ENCODE results near the gene ZP2.

ZP2 gene

DNA sequence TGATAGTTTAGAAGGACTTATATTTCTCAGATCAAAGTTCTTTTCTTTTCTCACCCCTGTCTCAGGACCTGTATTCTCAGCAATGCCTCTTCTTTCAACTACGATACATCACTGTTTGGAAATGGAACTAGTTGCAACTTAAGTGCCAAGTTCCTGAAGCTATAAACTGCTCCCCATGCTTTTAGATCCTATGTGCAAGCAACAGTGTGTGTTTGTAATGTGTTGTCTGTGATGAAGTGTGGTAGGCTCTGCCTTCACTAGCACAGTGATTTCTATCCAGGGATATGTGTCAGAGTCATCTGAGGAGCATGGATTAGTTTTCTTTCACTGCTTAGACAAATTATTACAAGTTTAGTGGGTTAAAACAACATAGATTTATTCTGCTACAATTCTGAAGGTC lies 18.4 kb downstream of the ZP2 start:
- no peak overlapping the region for H3K4ac ChIP-seq (ENCODE audit: low read length)
- H2BK120ac ChIP-seq (ENCODE audit: low read depth, low read length): no peak overlapping the region
- no peak overlapping the region for H3K18ac ChIP-seq (ENCODE audit: low read length)
- H3K14ac ChIP-seq (ENCODE audit: low read length): no peak overlapping the region
- DNase-seq (ENCODE audit: low spot score): no peak
- H3K4me2 ChIP-seq (ENCODE audit: insufficient read depth, low read length, poor library complexity, severe bottlenecking): no peak overlapping the region
- H2AFZ ChIP-seq (ENCODE audit: low read length): no peak overlapping the region
- no peak overlapping the region for H3K4me3 ChIP-seq (ENCODE audit: low read length in 2 of 2)
- H3K9ac ChIP-seq (ENCODE audit: low read depth, low read length, poor library complexity): no peak overlapping the region
- H2AK5ac ChIP-seq (ENCODE audit: low read depth, low read length): no peak overlapping the region
- H3K27me3 ChIP-seq (ENCODE audit: control insufficient read depth in 3 of 3, insufficient read depth in 3 of 3, low read depth in 1 of 3, low read length in 3 of 3): no peaks in the 10 kb centered on the region
- H2BK5ac ChIP-seq (ENCODE audit: low read length): no peak overlapping the region
- no peak overlapping the region for H3K23ac ChIP-seq (ENCODE audit: low read depth, low read length, poor library complexity)
- no peak overlapping the region for H4K91ac ChIP-seq (ENCODE audit: low read depth, low read length, poor library complexity)
- no peak overlapping the region for H3K27ac ChIP-seq (replicated peaks; ENCODE audit: low read length)
- no peak overlapping the region for H2BK12ac ChIP-seq (ENCODE audit: low read length)
- no peaks in the 10 kb centered on the region for H3K4me1 ChIP-seq (ENCODE audit: control insufficient read depth in 2 of 2, insufficient read depth in 1 of 2, low read depth in 1 of 2, low read length in 2 of 2)
- no CpG with 5 or more reads among the region's 1 CpG for WGBS, 2 donors (ENCODE audit: extremely low coverage in 2 of 2, insufficient read length in 2 of 2, insufficient replicate concordance in 1 of 2)
- no peaks in the 10 kb centered on the region for H3K79me1 ChIP-seq (ENCODE audit: low read depth, low read length)
- H3K36me3 ChIP-seq (replicated peaks in 1 of 2; ENCODE audit: control insufficient read depth in 2 of 2, insufficient read depth in 2 of 2, low read length in 2 of 2): no peaks in the 10 kb centered on the region
- H3K9me3 ChIP-seq (replicated peaks in 1 of 2; ENCODE audit: control insufficient read depth in 2 of 2, insufficient read depth in 1 of 2, low read depth in 1 of 2, low read length in 2 of 2): peaks cover 0 to 2% of the 10 kb centered on the region in 2 donors
- H2BK15ac ChIP-seq (ENCODE audit: low read length): no peak overlapping the region
- H4K8ac ChIP-seq (ENCODE audit: low read depth, low read length): no peak overlapping the region

- H3K36me3 ChIP-seq (replicated peaks in 1 of 2; ENCODE audit: control insufficient read depth in 2 of 2, insufficient read depth in 2 of 2, low read length in 2 of 2): no peaks in the 10 kb centered on the region
- no peak overlapping the region for H2BK12ac ChIP-seq (ENCODE audit: low read length)
- no peak overlapping the region for H2AK5ac ChIP-seq (ENCODE audit: low read depth, low read length)
- H3K14ac ChIP-seq (ENCODE audit: low read length): no peak overlapping the region
- no peak overlapping the region for H3K27ac ChIP-seq (replicated peaks; ENCODE audit: low read length)
- H3K9ac ChIP-seq (ENCODE audit: low read depth, low read length, poor library complexity): no peak overlapping the region
- no peak overlapping the region for H2AFZ ChIP-seq (ENCODE audit: low read length)
- H3K18ac ChIP-seq (ENCODE audit: low read length): no peak overlapping the region
- H3K4me3 ChIP-seq (ENCODE audit: low read length in 2 of 2): no peak overlapping the region
- no peak overlapping the region for H4K91ac ChIP-seq (ENCODE audit: low read depth, low read length, poor library complexity)
- H2BK120ac ChIP-seq (ENCODE audit: low read depth, low read length): no peak overlapping the region
- H3K23ac ChIP-seq (ENCODE audit: low read depth, low read length, poor library complexity): no peak overlapping the region
- no peak overlapping the region for H2BK5ac ChIP-seq (ENCODE audit: low read length)
- H3K79me1 ChIP-seq (ENCODE audit: low read depth, low read length): no peaks in the 10 kb centered on the region
- no peaks in the 10 kb centered on the region for H3K27me3 ChIP-seq (ENCODE audit: control insufficient read depth in 3 of 3, insufficient read depth in 3 of 3, low read depth in 1 of 3, low read length in 3 of 3)
- H2BK15ac ChIP-seq (ENCODE audit: low read length): no peak overlapping the region
- no peak overlapping the region for H4K8ac ChIP-seq (ENCODE audit: low read depth, low read length)
- no peak overlapping the region for H3K4me2 ChIP-seq (ENCODE audit: insufficient read depth, low read length, poor library complexity, severe bottlenecking)
- DNase-seq (ENCODE audit: low spot score): no peak
- no peak overlapping the region for H3K4ac ChIP-seq (ENCODE audit: low read length)
- peaks cover 0 to 2% of the 10 kb centered on the region in 2 donors for H3K9me3 ChIP-seq (replicated peaks in 1 of 2; ENCODE audit: control insufficient read depth in 2 of 2, insufficient read depth in 1 of 2, low read depth in 1 of 2, low read length in 2 of 2)
- H3K4me1 ChIP-seq (ENCODE audit: control insufficient read depth in 2 of 2, insufficient read depth in 1 of 2, low read depth in 1 of 2, low read length in 2 of 2): no peaks in the 10 kb centered on the region
Observed at GRCh38 chr16:21190599-21190998, 20.8 kb downstream of the ZP2 start.

DNA sequence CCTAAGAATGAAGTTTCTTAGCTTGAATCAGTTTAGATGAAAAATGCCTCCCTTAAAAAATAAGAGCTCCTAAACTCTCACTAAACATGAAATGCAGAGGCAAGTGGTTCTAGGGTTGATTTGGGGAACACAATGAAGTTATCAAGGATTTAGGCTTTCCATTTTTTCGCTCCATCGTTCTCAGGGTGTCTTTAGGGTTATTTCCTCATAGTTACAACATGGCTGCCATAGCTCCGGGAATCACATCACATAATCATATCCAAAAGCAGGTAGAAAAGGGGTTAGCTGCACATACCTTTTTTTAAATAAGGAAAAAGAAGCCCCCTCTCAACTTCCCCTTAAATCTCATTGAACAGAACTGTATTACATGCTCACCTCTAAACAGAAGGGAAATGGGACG lies 21.4 kb downstream of the ZP2 start:
- Histone ChIP-seq H3K18ac (ENCODE audit: low read length) (no peak overlapping the region), H3K4me2 (ENCODE audit: insufficient read depth, low read length, poor library complexity, severe bottlenecking) (no peak overlapping the region), H3K14ac (ENCODE audit: low read length) (no peak overlapping the region), H2BK120ac (ENCODE audit: low read depth, low read length) (no peak overlapping the region), H3K27ac (replicated peaks; ENCODE audit: low read length) (no peak overlapping the region), H3K23ac (ENCODE audit: low read depth, low read length, poor library complexity) (no peak overlapping the region), H3K4me1 (ENCODE audit: control insufficient read depth in 2 of 2, insufficient read depth in 1 of 2, low read depth in 1 of 2, low read length in 2 of 2) (no peaks in the 10 kb centered on the region), H2BK12ac (ENCODE audit: low read length) (no peak overlapping the region), H3K9ac (ENCODE audit: low read depth, low read length, poor library complexity) (no peak overlapping the region), H3K36me3 (replicated peaks in 1 of 2; ENCODE audit: control insufficient read depth in 2 of 2, insufficient read depth in 2 of 2, low read length in 2 of 2) (no peaks in the 10 kb centered on the region), H3K79me1 (ENCODE audit: low read depth, low read length) (no peaks in the 10 kb centered on the region), H4K91ac (ENCODE audit: low read depth, low read length, poor library complexity) (no peak overlapping the region), H3K9me3 (replicated peaks in 1 of 2; ENCODE audit: control insufficient read depth in 2 of 2, insufficient read depth in 1 of 2, low read depth in 1 of 2, low read length in 2 of 2) (peaks cover 0 to 2% of the 10 kb centered on the region in 2 donors), H2BK5ac (ENCODE audit: low read length) (no peak overlapping the region), H3K4me3 (ENCODE audit: low read length in 2 of 2) (no peak overlapping the region), H4K8ac (ENCODE audit: low read depth, low read length) (no peak overlapping the region), H2BK15ac (ENCODE audit: low read length) (no peak overlapping the region), H2AFZ (ENCODE audit: low read length) (no peak overlapping the region), H2AK5ac (ENCODE audit: low read depth, low read length) (no peak overlapping the region), H3K4ac (ENCODE audit: low read length) (no peak overlapping the region), H3K27me3 (ENCODE audit: control insufficient read depth in 3 of 3, insufficient read depth in 3 of 3, low read depth in 1 of 3, low read length in 3 of 3) (no peaks in the 10 kb centered on the region)
- WGBS, 2 donors (ENCODE audit: extremely low coverage in 2 of 2, insufficient read length in 2 of 2, insufficient replicate concordance in 1 of 2): no CpG with 5 or more reads among the region's 4 CpGs
- no peak for DNase-seq (ENCODE audit: low spot score)

DNA sequence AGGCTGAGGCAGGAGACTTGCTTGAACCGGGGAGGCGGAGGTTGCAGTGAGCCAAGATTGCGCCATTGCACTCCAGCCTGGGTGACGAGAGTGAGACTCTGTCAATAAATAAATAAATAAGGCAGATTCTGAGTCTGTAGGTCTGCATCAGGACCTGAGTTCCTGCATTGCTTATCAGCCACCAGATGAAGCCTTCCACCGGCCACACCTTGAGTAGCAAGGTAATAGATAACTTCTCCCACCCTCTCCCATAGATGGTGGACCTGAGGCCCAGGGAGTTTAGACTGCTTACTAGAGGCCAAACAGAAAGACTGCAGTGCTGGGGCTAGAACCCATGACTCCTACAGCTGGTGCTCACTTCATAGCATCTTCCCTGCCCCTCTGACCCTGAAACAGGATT lies 22.1 kb downstream of the ZP2 start:
- no CpG with 5 or more reads among the region's 5 CpGs for WGBS, 2 donors (ENCODE audit: extremely low coverage in 2 of 2, insufficient read length in 2 of 2, insufficient replicate concordance in 1 of 2)
- Histone ChIP-seq H2AFZ (ENCODE audit: low read length) (no peak overlapping the region), H3K4me3 (ENCODE audit: low read length in 2 of 2) (no peak overlapping the region), H3K9me3 (replicated peaks in 1 of 2; ENCODE audit: control insufficient read depth in 2 of 2, insufficient read depth in 1 of 2, low read depth in 1 of 2, low read length in 2 of 2) (peaks cover 0 to 2% of the 10 kb centered on the region in 2 donors), H4K8ac (ENCODE audit: low read depth, low read length) (no peak overlapping the region), H2BK15ac (ENCODE audit: low read length) (no peak overlapping the region), H3K4ac (ENCODE audit: low read length) (no peak overlapping the region), H2BK120ac (ENCODE audit: low read depth, low read length) (no peak overlapping the region), H3K79me1 (ENCODE audit: low read depth, low read length) (no peaks in the 10 kb centered on the region), H3K36me3 (replicated peaks in 1 of 2; ENCODE audit: control insufficient read depth in 2 of 2, insufficient read depth in 2 of 2, low read length in 2 of 2) (no peaks in the 10 kb centered on the region), H3K4me2 (ENCODE audit: insufficient read depth, low read length, poor library complexity, severe bottlenecking) (no peak overlapping the region), H3K27ac (replicated peaks; ENCODE audit: low read length) (no peak overlapping the region), H3K14ac (ENCODE audit: low read length) (no peak overlapping the region), H3K4me1 (ENCODE audit: control insufficient read depth in 2 of 2, insufficient read depth in 1 of 2, low read depth in 1 of 2, low read length in 2 of 2) (no peaks in the 10 kb centered on the region), H3K27me3 (ENCODE audit: control insufficient read depth in 3 of 3, insufficient read depth in 3 of 3, low read depth in 1 of 3, low read length in 3 of 3) (no peaks in the 10 kb centered on the region), H2BK12ac (ENCODE audit: low read length) (no peak overlapping the region), H3K23ac (ENCODE audit: low read depth, low read length, poor library complexity) (no peak overlapping the region), H2AK5ac (ENCODE audit: low read depth, low read length) (no peak overlapping the region), H3K9ac (ENCODE audit: low read depth, low read length, poor library complexity) (no peak overlapping the region), H3K18ac (ENCODE audit: low read length) (no peak overlapping the region), H2BK5ac (ENCODE audit: low read length) (no peak overlapping the region), H4K91ac (ENCODE audit: low read depth, low read length, poor library complexity) (no peak overlapping the region)
- no peak for DNase-seq (ENCODE audit: low spot score)

Data from neuronal stem cell (in vitro differentiated cells).